OCI-LY1 (cell line): ENCODE results near the gene HSPB9.

ENCODE experiments used
- H2AFZ ChIP-seq: fragments of 200-600 bp; sonication (generic), shearing (Covaris generic); 2 replicates; pipeline ENCODE4 v1.6.0; 2014; ENCODE audit warnings: antibody characterized with exemption, mild to moderate bottlenecking, low read length
- H3F3A ChIP-seq: fragments of 200-600 bp; sonication (generic), shearing (Covaris generic); 2 replicates; pipeline ENCODE4 v1.6.0; 2014; ENCODE audit warnings: mild to moderate bottlenecking, antibody characterized with exemption, low read length, moderate library complexity; ENCODE audit not compliant: insufficient read depth
- H3K27ac ChIP-seq: fragments of 200-600 bp; sonication (generic); 2 replicates; pipeline ENCODE4 v1.5.1; 2014; ENCODE audit warnings: low read length, mixed run types, mild to moderate bottlenecking, low read depth; ENCODE audit not compliant: poor library complexity, severe bottlenecking
- H3K27me3 ChIP-seq: fragments of 200-600 bp; sonication (generic); 2 replicates; pipeline ENCODE4 v1.6.0; 2014; ENCODE audit warnings: antibody characterized with exemption, mild to moderate bottlenecking, low read length, moderate library complexity; ENCODE audit not compliant: insufficient read depth
- H3K36me3 ChIP-seq: fragments of 200-600 bp; sonication (generic); 2 replicates; pipeline ENCODE4 v1.6.1; 2014; ENCODE audit warnings: mild to moderate bottlenecking, antibody characterized with exemption, low read length, moderate library complexity, mixed read lengths; ENCODE audit not compliant: insufficient read depth
- H3K4me1 ChIP-seq: fragments of 200-600 bp; sonication (generic); 2 replicates; pipeline ENCODE4 v1.5.1; 2014; ENCODE audit warnings: mild to moderate bottlenecking, low read length, moderate library complexity; ENCODE audit not compliant: insufficient read depth, severe bottlenecking
- H3K4me2 ChIP-seq: fragments of 200-600 bp; sonication (generic), shearing (Covaris generic); 2 replicates; pipeline ENCODE4 v1.6.1; 2014; ENCODE audit warnings: low read length
- H3K4me3 ChIP-seq: fragments of 200-600 bp; sonication (generic); 2 replicates; pipeline ENCODE4 v1.5.1; 2014; ENCODE audit warnings: low read length, low read depth, mild to moderate bottlenecking, mixed read lengths; ENCODE audit not compliant: poor library complexity, severe bottlenecking
- H3K79me2 ChIP-seq: fragments of 200-600 bp; shearing (Covaris generic); 2 replicates; pipeline ENCODE4 v1.6.1; 2016; ENCODE audit warnings: mixed run types, low read length, mixed read lengths; ENCODE audit not compliant: insufficient read depth
- H3K9ac ChIP-seq: fragments of 200-600 bp; sonication (generic), shearing (Covaris generic); 2 replicates; pipeline ENCODE4 v1.6.1; 2014; ENCODE audit warnings: mild to moderate bottlenecking, low read length, mixed read lengths
- H3K9me2 ChIP-seq: fragments of 200-600 bp; sonication (generic), shearing (Covaris generic); 2 replicates; pipeline ENCODE4 v1.6.1; 2014; ENCODE audit warnings: low read depth, mild to moderate bottlenecking, low read length, mixed read lengths
- H3K9me3 ChIP-seq: fragments of 200-600 bp; shearing (Covaris generic); 2 replicates; pipeline ENCODE4 v1.6.1; 2014; ENCODE audit warnings: low read length, mixed read lengths
- H4K20me1 ChIP-seq: fragments of 200-600 bp; sonication (generic), shearing (Covaris generic); 2 replicates; pipeline ENCODE4 v1.6.0; 2016; ENCODE audit warnings: mild to moderate bottlenecking, low read length; ENCODE audit not compliant: insufficient read depth
- CTCF ChIP-seq: fragments of 200-600 bp; sonication (generic), shearing (Covaris generic); IDR thresholded peaks from 2 replicates; pipeline ENCODE4 v1.5.1; 2017; ENCODE audit warnings: mild to moderate bottlenecking, antibody characterized with exemption, low read length, moderate library complexity, mixed read lengths
- EZH2 ChIP-seq: fragments of 200-600 bp; sonication (generic), shearing (Covaris generic); IDR thresholded peaks from 2 replicates; pipeline ENCODE4 v1.8.0; 2017; ENCODE audit warnings: borderline replicate concordance, mixed run types, mild to moderate bottlenecking, antibody characterized with exemption, low read length, moderate library complexity, mixed read lengths

HSPB9 gene

DNA sequence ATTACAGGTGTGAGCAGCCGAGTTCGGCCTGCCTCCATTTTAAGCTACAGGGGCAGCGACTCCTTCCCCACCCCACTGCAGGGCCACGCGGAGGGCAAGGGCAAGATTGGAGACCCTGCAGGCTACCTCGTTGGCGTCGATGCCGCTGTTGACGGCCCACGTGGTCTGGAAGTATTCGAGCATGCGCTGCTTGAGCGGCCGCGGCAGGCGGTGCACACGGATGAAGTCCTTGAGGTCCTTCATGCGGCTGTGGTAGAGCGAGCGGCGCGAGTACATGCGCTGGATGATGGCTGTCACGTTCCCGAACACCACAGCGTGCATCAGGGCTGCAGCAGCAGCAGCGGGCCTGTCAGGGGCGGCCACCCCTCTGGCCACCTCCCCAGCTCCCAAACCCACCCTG is 46.7 kb downstream of the HSPB9 start:
- Histone ChIP-seq H3K9me2 (no peaks in the 10 kb centered on the region), H3F3A (no peaks in the 10 kb centered on the region), H3K4me1 (no peaks in the 10 kb centered on the region), H3K79me2 (no peaks in the 10 kb centered on the region), H3K4me2 (no peak overlapping the region), H3K9ac (no peak overlapping the region), H4K20me1 (no peaks in the 10 kb centered on the region), H3K27me3 (no peaks in the 10 kb centered on the region; the same call in 1 of the 2 replicates), H2AFZ (no peak overlapping the region), H3K4me3 (no peak overlapping the region), H3K36me3 (no peaks in the 10 kb centered on the region), H3K9me3 (no peaks in the 10 kb centered on the region), H3K27ac (no peak overlapping the region)
- no peak for TF ChIP-seq EZH2
- TF ChIP-seq CTCF: no peak

DNA sequence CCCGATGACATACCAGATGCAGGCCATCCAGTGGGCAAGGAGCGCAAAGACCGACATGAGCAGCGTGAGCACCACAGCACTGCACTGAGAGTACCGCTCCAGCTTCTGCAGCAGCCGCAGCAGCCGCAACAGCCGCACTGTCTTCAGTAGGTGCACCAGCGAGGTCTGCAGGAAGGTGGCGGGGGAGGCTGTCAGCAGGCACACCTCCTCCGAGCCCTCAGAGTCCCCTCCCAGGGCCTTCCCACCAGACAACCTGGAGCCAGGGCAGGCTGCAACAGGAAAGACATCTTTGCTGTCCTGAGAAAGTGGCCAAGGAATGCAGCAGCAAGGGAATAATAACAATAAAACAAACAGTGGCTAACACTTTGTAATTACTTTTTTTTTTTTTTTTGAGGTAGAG is 49.2 kb downstream of the HSPB9 start:
- H3F3A ChIP-seq: no peaks in the 10 kb centered on the region
- no peak overlapping the region for H3K4me2 ChIP-seq
- no peak for TF ChIP-seq EZH2
- TF ChIP-seq CTCF: no peak
- no peaks in the 10 kb centered on the region for H3K4me1 ChIP-seq
- no peak overlapping the region for H3K4me3 ChIP-seq
- H3K27me3 ChIP-seq: no peaks in the 10 kb centered on the region; the same call in 1 of the 2 replicates
- H3K36me3 ChIP-seq: no peaks in the 10 kb centered on the region
- H2AFZ ChIP-seq: no peak overlapping the region
- no peak overlapping the region for H3K27ac ChIP-seq
- H3K9me2 ChIP-seq: no peaks in the 10 kb centered on the region
- no peaks in the 10 kb centered on the region for H4K20me1 ChIP-seq
- H3K9ac ChIP-seq: no peak overlapping the region
- H3K79me2 ChIP-seq: no peaks in the 10 kb centered on the region
- H3K9me3 ChIP-seq: no peaks in the 10 kb centered on the region
